Measurements from ENCODE around the gene SEMA3C.

SEMA3C gene

GRCh38 chr7:80731281-80731680, 187.6 kb downstream of the SEMA3C start:
- no peak for DNase-seq

GRCh38 chr7:80729591-80730320, 189.1 kb downstream of the SEMA3C start:
- no peak for DNase-seq

- DNase-seq, result no peak
Measured at GRCh38 chr7:80726666-80727065, 192.2 kb downstream of the SEMA3C start.

- peak in 1 of 2 experiments; percentile 27 for DNase-seq
Measured at GRCh38 chr7:80725181-80725611, 193.7 kb downstream of the SEMA3C start.

GRCh38 chr7:80724249-80724871, 194.5 kb downstream of the SEMA3C start:
- DNase-seq, result no peak

GRCh38 chr7:80722616-80723195, 196.1 kb downstream of the SEMA3C start:
- no peak for DNase-seq

- DNase-seq, result no peak
Measured at GRCh38 chr7:80721883-80722615, 196.8 kb downstream of the SEMA3C start.

- DNase-seq, result no peak
Measured at GRCh38 chr7:80720146-80720545, 198.7 kb downstream of the SEMA3C start.

- no peak for DNase-seq
Measured at GRCh38 chr7:80719261-80719660, 199.6 kb downstream of the SEMA3C start.

GRCh38 chr7:80711531-80711930, 207.3 kb downstream of the SEMA3C start:
- no peak for DNase-seq

GRCh38 chr7:80708123-80708522, 210.7 kb downstream of the SEMA3C start:
- no peak for DNase-seq

GRCh38 chr7:80707318-80707717, 211.5 kb downstream of the SEMA3C start:
- DNase-seq, result no peak

- DNase-seq, result no peak
Measured at GRCh38 chr7:80705130-80705781, 213.6 kb downstream of the SEMA3C start.

GRCh38 chr7:80703272-80703671, 215.6 kb downstream of the SEMA3C start:
- no peak for DNase-seq

GRCh38 chr7:80699721-80700256, 219.1 kb downstream of the SEMA3C start:
- no peak for DNase-seq

- DNase-seq, result peak; percentile 51 to 60
Measured at GRCh38 chr7:80699045-80699638, 219.7 kb downstream of the SEMA3C start.

Data from NCI-H2081 (cell line).